ENCODE results near the gene SCUBE3.

SCUBE3 gene

GRCh38 chr6:35213824-35214756, at the start of gene SCUBE3:
Gene SCUBE3, plus strand, starts transcription at chr6:35213956. Its CDS starts 463 bp downstream, at chr6:35214419.
- peak within 1 kb of the TSS; percentile 69 for H3K4me3 ChIP-seq (ENCODE audit: low read depth, low read length)
- peak; percentile 11 for DNase-seq (ENCODE audit: low read depth)

- H3K4me3 ChIP-seq (ENCODE audit: low read depth, low read length), result no peak overlapping the region
- no peak for DNase-seq (ENCODE audit: low read depth)
Measured at GRCh38 chr6:35164277-35164676, 49.5 kb upstream of the SCUBE3 start.

- DNase-seq (ENCODE audit: low read depth), result no peak
- no peak overlapping the region for H3K4me3 ChIP-seq (ENCODE audit: low read depth, low read length)
Measured at GRCh38 chr6:35164868-35165267, 48.9 kb upstream of the SCUBE3 start.

- H3K4me3 ChIP-seq (ENCODE audit: low read depth, low read length), result no peak overlapping the region
- no peak for DNase-seq (ENCODE audit: low read depth)
Measured at GRCh38 chr6:35165630-35166071, 48.1 kb upstream of the SCUBE3 start.

GRCh38 chr6:35166116-35166515, 47.6 kb upstream of the SCUBE3 start:
- H3K4me3 ChIP-seq (ENCODE audit: low read depth, low read length), result no peak overlapping the region
- DNase-seq (ENCODE audit: low read depth), result no peak

- no peak for DNase-seq (ENCODE audit: low read depth)
- H3K4me3 ChIP-seq (ENCODE audit: low read depth, low read length), result no peak overlapping the region
Measured at GRCh38 chr6:35166520-35166919, 47.2 kb upstream of the SCUBE3 start.

GRCh38 chr6:35167505-35167904, 46.3 kb upstream of the SCUBE3 start:
- no peak for DNase-seq (ENCODE audit: low read depth)
- no peak overlapping the region for H3K4me3 ChIP-seq (ENCODE audit: low read depth, low read length)

GRCh38 chr6:35168461-35168861, 45.3 kb upstream of the SCUBE3 start:
- H3K4me3 ChIP-seq (ENCODE audit: low read depth, low read length), result no peak overlapping the region
- no peak for DNase-seq (ENCODE audit: low read depth)

- peak; percentile 67 for DNase-seq (ENCODE audit: low read depth)
Measured at GRCh38 chr6:35170166-35170565, 43.6 kb upstream of the SCUBE3 start.

GRCh38 chr6:35170891-35171290, 42.9 kb upstream of the SCUBE3 start:
- H3K4me3 ChIP-seq (ENCODE audit: low read depth, low read length), result no peak overlapping the region
- no peak for DNase-seq (ENCODE audit: low read depth)

More at GRCh38 chr6:35170166-35170565, 43.6 kb upstream of the SCUBE3 start:
- no peak overlapping the region for H3K4me3 ChIP-seq (ENCODE audit: low read depth, low read length)

GRCh38 chr6:35173044-35173426, 40.7 kb upstream of the SCUBE3 start:
- DNase-seq (ENCODE audit: low read depth), result no peak
- H3K4me3 ChIP-seq (ENCODE audit: low read depth, low read length), result no peak overlapping the region

- no peak overlapping the region for H3K4me3 ChIP-seq (ENCODE audit: low read depth, low read length)
- no peak for DNase-seq (ENCODE audit: low read depth)
Measured at GRCh38 chr6:35173427-35174087, 40.2 kb upstream of the SCUBE3 start.

GRCh38 chr6:35174088-35174434, 39.7 kb upstream of the SCUBE3 start:
- no peak for DNase-seq (ENCODE audit: low read depth)
- H3K4me3 ChIP-seq (ENCODE audit: low read depth, low read length), result no peak overlapping the region

GRCh38 chr6:35174501-35174900, 39.3 kb upstream of the SCUBE3 start:
- DNase-seq (ENCODE audit: low read depth), result no peak
- no peak overlapping the region for H3K4me3 ChIP-seq (ENCODE audit: low read depth, low read length)

GRCh38 chr6:35176301-35177024, 37.3 kb upstream of the SCUBE3 start:
- DNase-seq (ENCODE audit: low read depth), result no peak

GRCh38 chr6:35177157-35177556, 36.6 kb upstream of the SCUBE3 start:
- H3K4me3 ChIP-seq (ENCODE audit: low read depth, low read length), result no peak overlapping the region
- no peak for DNase-seq (ENCODE audit: low read depth)

More at GRCh38 chr6:35176301-35177024, 37.3 kb upstream of the SCUBE3 start:
- H3K4me3 ChIP-seq (ENCODE audit: low read depth, low read length), result no peak overlapping the region

- peak; percentile 29 for DNase-seq (ENCODE audit: low read depth)
- no peak overlapping the region for H3K4me3 ChIP-seq (ENCODE audit: low read depth, low read length)
Measured at GRCh38 chr6:35177596-35177995, 36.2 kb upstream of the SCUBE3 start.

GRCh38 chr6:35178012-35178411, 35.7 kb upstream of the SCUBE3 start:
- no peak overlapping the region for H3K4me3 ChIP-seq (ENCODE audit: low read depth, low read length)
- DNase-seq (ENCODE audit: low read depth), result no peak

- DNase-seq (ENCODE audit: low read depth), result no peak
Measured at GRCh38 chr6:35178932-35179832, 34.6 kb upstream of the SCUBE3 start.

More at GRCh38 chr6:35178932-35179832, 34.6 kb upstream of the SCUBE3 start:
- no peak overlapping the region for H3K4me3 ChIP-seq (ENCODE audit: low read depth, low read length)
